K562 (cell line): ENCODE results near the gene ACTG2. TPM values are rescaled to one million over a fixed set of nuclear protein-coding genes. Genes with fewer than 3 reads are reported as not detected.

ENCODE experiments used
- ATAC-seq: fragments of 200-7000 bp; cut with Tn5 transposase; 3 replicates; pipeline ENCODE4 v1.9.1; 2020; ENCODE audit warnings: moderate library complexity
- BruUV-seq: library from RNA; stranded (reverse); fragments of 400-500 nt; replicated peaks from 2 replicates; lab custom pipeline; 2021; lab: Mats Ljungman, UMichigan
- CTCF ChIA-PET: fragments of 300-600 bp; formaldehyde crosslinking; extraction: SDS; loops from one replicate; lab custom pipeline; 2021; ENCODE audit warnings: low intra/inter-chr PET ratio; lab: Yijun Ruan, JAX
- POLR2A ChIA-PET: fragments of 300-600, 350-650 bp; sonication (Branson Sonifier 250); formaldehyde crosslinking; extraction: SDS; loops from one replicate; lab custom pipeline; 2021; ENCODE audit warnings: antibody characterized with exemption, inconsistent platforms; lab: Yijun Ruan, JAX
- DNase-seq, 4 experiments: peaks; one replicate each; pipeline versions ENCODE4 v3.0.0 to v3.0.0-alpha.2; 2011 to 2018; ENCODE audit warnings: low spot score in 3 of 4, mixed read lengths in 3 of 4; ENCODE audit errors: extremely low read depth in 1 of 4
- FAIRE-seq: peaks from 2 replicates; lab custom pipeline; 2011; peaks lifted over from hg19 to GRCh38; lab: Jason Lieb, UNC
- H2AFZ ChIP-seq: 2 replicates; pipeline ENCODE4 v1.6.0; 2011; ENCODE audit warnings: low read depth, low read length, control low read depth, inconsistent platforms
- H3K27ac ChIP-seq: fragments of 200-600 bp; 3 replicates; pipeline ENCODE4 v1.8.0; 2011; ENCODE audit warnings: low read depth, mild to moderate bottlenecking, control low read depth, inconsistent platforms, low read length, moderate library complexity, mixed read lengths; ENCODE audit errors: extremely low read depth
- H3K27me3 ChIP-seq, 2 experiments: fragments of 300-600 bp in 1 of 2; 2 replicates in 1 of 2; 3 replicates in 1 of 2; pipeline versions ENCODE4 v1.6.0 to v1.8.0; 2011; ENCODE audit warnings: inconsistent platforms in 2 of 2, low read length in 2 of 2, mild to moderate bottlenecking in 1 of 2, mixed read lengths in 1 of 2, moderate library complexity in 1 of 2; ENCODE audit not compliant: control insufficient read depth in 2 of 2, insufficient read depth in 2 of 2
- H3K36me3 ChIP-seq: fragments of 300-600 bp; 3 replicates; pipeline ENCODE4 v1.8.0; 2011; ENCODE audit warnings: mild to moderate bottlenecking, low read length, inconsistent platforms; ENCODE audit not compliant: control insufficient read depth, insufficient read depth
- H3K4me1 ChIP-seq, 2 experiments: fragments of 200-600 bp in 1 of 2; replicated peaks in 1 of 2; 2 replicates in 1 of 2; 3 replicates in 1 of 2; pipeline versions ENCODE4 v1.5.1 to v1.8.0; 2011; ENCODE audit warnings: inconsistent platforms in 2 of 2, low read length in 2 of 2, mild to moderate bottlenecking in 1 of 2, mixed read lengths in 1 of 2, moderate library complexity in 1 of 2; ENCODE audit not compliant: control insufficient read depth in 2 of 2, insufficient read depth in 2 of 2
- H3K4me2 ChIP-seq: 2 replicates; pipeline ENCODE4 v1.6.1; 2011; ENCODE audit warnings: low read length, control low read depth, inconsistent platforms, mixed read lengths; ENCODE audit not compliant: insufficient read depth
- H3K4me3 ChIP-seq: fragments of 200-600 bp; sonication (generic), shearing (Covaris generic); 2 replicates; pipeline ENCODE4 v1.5.1; 2016; ENCODE audit warnings: control low read depth, inconsistent platforms
- H3K79me2 ChIP-seq: fragments of 200-600 bp; 3 replicates; pipeline ENCODE4 v1.8.0; 2011; ENCODE audit warnings: low read length, inconsistent platforms; ENCODE audit not compliant: control insufficient read depth, insufficient read depth
- H3K9ac ChIP-seq, 2 experiments: 2 replicates each; pipeline versions ENCODE4 v1.6.0 to v1.6.1; 2011; ENCODE audit warnings: low read depth in 2 of 2, low read length in 2 of 2, control low read depth in 1 of 2, inconsistent platforms in 1 of 2, mild to moderate bottlenecking in 1 of 2, mixed read lengths in 1 of 2; ENCODE audit not compliant: insufficient read depth in 1 of 2
- H3K9me1 ChIP-seq: one replicate; pipeline ENCODE4 v1.6.0; 2011; ENCODE audit warnings: inconsistent platforms, mild to moderate bottlenecking, low read length, moderate library complexity; ENCODE audit not compliant: control insufficient read depth, insufficient read depth
- H3K9me3 ChIP-seq: replicated peaks from 2 replicates; pipeline ENCODE4 v1.5.1; 2011; ENCODE audit warnings: low read depth, low read length, inconsistent platforms; ENCODE audit not compliant: control insufficient read depth, insufficient read depth
- H4K20me1 ChIP-seq: replicated peaks from 2 replicates; pipeline ENCODE4 v1.6.1; 2011; ENCODE audit warnings: low read length, inconsistent platforms, mixed read lengths; ENCODE audit not compliant: control insufficient read depth, insufficient read depth
- CBX2 ChIP-seq: fragments of 200-600 bp; sonication (generic); IDR thresholded peaks from one replicate; pipeline ENCODE4 v1.6.1; 2012; ENCODE audit warnings: mild to moderate bottlenecking, low read length, inconsistent platforms; ENCODE audit not compliant: insufficient read depth, poor library complexity, severe bottlenecking
- CBX8 ChIP-seq: fragments of 200-600 bp; sonication (generic); IDR thresholded peaks from 2 replicates; pipeline ENCODE4 v1.6.1; 2012; ENCODE audit warnings: borderline replicate concordance, mixed run types, low read depth, mild to moderate bottlenecking, moderate library complexity, mixed read lengths, low read length, control low read depth, inconsistent platforms; ENCODE audit not compliant: poor library complexity, severe bottlenecking; ENCODE audit errors: extremely low read depth
- DNMT1 ChIP-seq: fragments of 450-650 bp; IDR thresholded peaks from 2 replicates; pipeline ENCODE4 v1.6.1; 2016; ENCODE audit warnings: antibody characterized with exemption, mild to moderate bottlenecking
- GTF2B ChIP-seq: IDR thresholded peaks from 2 replicates; pipeline ENCODE4 v1.6.1; 2011; ENCODE audit not compliant: insufficient read length; ENCODE audit errors: extremely low read depth
- GTF2F1 ChIP-seq: IDR thresholded peaks from 2 replicates; pipeline ENCODE4 v1.6.1; 2011; ENCODE audit warnings: low read depth, low read length, improper control_type of control experiment
- MXI1 ChIP-seq: IDR thresholded peaks from 2 replicates; pipeline ENCODE4 v1.6.1; 2011; ENCODE audit warnings: low read depth, mild to moderate bottlenecking, improper control_type of control experiment, low read length
- RHOXF2B ChIP-seq: fragments of 250-450 bp; sonication (Bioruptor Pico); conservative IDR thresholded peaks from 2 replicates; pipeline ENCODE4 v1.5.1; 2021
- STAT5B ChIP-seq: fragments of 250-450 bp; sonication (Bioruptor Pico); IDR thresholded peaks from 2 replicates; pipeline ENCODE4 v1.8.0; 2021; ENCODE audit warnings: mild to moderate bottlenecking, inconsistent platforms
- SUPT5H ChIP-seq: fragments of 450-650 bp; IDR thresholded peaks from 2 replicates; pipeline ENCODE4 v1.6.1; 2016
- ZBTB43 ChIP-seq: sonication (generic); formaldehyde crosslinking; IDR thresholded peaks from 2 replicates; pipeline ENCODE4 v1.8.0; 2023; ENCODE audit warnings: mild to moderate bottlenecking, missing genetic modification reagents
- ZC3H4 ChIP-seq: sonication (generic); formaldehyde crosslinking; IDR thresholded peaks from 2 replicates; pipeline ENCODE4 v1.9.0; 2021; ENCODE audit warnings: missing genetic modification reagents, borderline replicate concordance
- ZFX ChIP-seq: sonication (generic); formaldehyde crosslinking; IDR thresholded peaks from 2 replicates; pipeline ENCODE4 v1.8.0; 2022; ENCODE audit warnings: mild to moderate bottlenecking, missing genetic modification reagents, moderate library complexity
- ZKSCAN8 ChIP-seq: fragments of 200-800 bp; sonication (Bioruptor generic); IDR thresholded peaks from 2 replicates; pipeline ENCODE4 v1.6.1; 2016; ENCODE audit warnings: missing genetic modification characterization, missing compliant biosample characterization
- ZNF584 ChIP-seq: fragments of 200-800 bp; sonication (Bioruptor generic); IDR thresholded peaks from 2 replicates; pipeline ENCODE4 v1.6.1; 2016; ENCODE audit warnings: low read depth, mild to moderate bottlenecking, missing genetic modification characterization, missing compliant biosample characterization
- ZNF668 ChIP-seq: fragments of 250-450 bp; sonication (Bioruptor Pico); IDR thresholded peaks from 2 replicates; pipeline ENCODE4 v1.8.0; 2022; ENCODE audit warnings: mild to moderate bottlenecking, inconsistent platforms
- ZNF699 ChIP-seq: fragments of 250-450 bp; sonication (Bioruptor Pico); IDR thresholded peaks from 2 replicates; pipeline ENCODE4 v1.8.0; 2021; ENCODE audit warnings: mild to moderate bottlenecking, moderate library complexity; ENCODE audit not compliant: insufficient replicate concordance
- WGBS: fragments of 100-300 bp; shearing (Covaris generic); methylation state at CpG from one replicate; pipeline ENCODE4 v1.1.6; 2016; ENCODE audit warnings: low coverage, mixed read lengths; ENCODE audit not compliant: insufficient coverage; ENCODE audit errors: missing lambda C conversion rate; 5-methylcytosine and 5-hydroxymethylcytosine counted together
- in situ Hi-C: fragments of 300-500 bp; cut with MboI; formaldehyde crosslinking; loops from 4 replicates; pipeline ENCODE4 v1.15.0; 2018; ENCODE audit warnings: inconsistent platforms, mixed read lengths
- intact Hi-C: fragments of 100-400 bp; cut with micrococcal nuclease; formaldehyde crosslinking; loops from 2 replicates; pipeline ENCODE4 v1.14.2; 2022
- polyA plus RNA-seq, 8 experiments: library from polyadenylated mRNA; depleted of rRNA in 4 of 8; stranded (reverse) in 5 of 8; unstranded in 3 of 8; fragments of >200 nt; fragmentation: Nextera tagmentation in 2 of 8; fragmentation: Illumina TruSeq in 1 of 8; extraction: Ambion mirVana in 2 of 8; extraction: Trizol in 1 of 8; gene quantifications; 2 replicates each; pipeline versions ENCODE4 v1.2.1 to v1.2.3, GENCODE V29; 2011 to 2014; ENCODE audit warnings: inconsistent platforms in 1 of 8, missing spikeins in 1 of 8
- total RNA-seq, 7 experiments: library from RNA; depleted of rRNA in 6 of 7; stranded (reverse); fragments of >200 nt in 6 of 7; fragmentation: Illumina TruSeq in 2 of 7; extraction: Trizol in 2 of 7; gene quantifications; 2 replicates each; pipeline versions ENCODE4 v1.2.1 to v1.2.3, GENCODE V29; 2011 to 2021; ENCODE audit warnings: low replicate concordance in 1 of 7

Gene ACTG2
- total and polyA plus RNA-seq, 9 of the 15 experiments (the other 6 are each of a cell fraction or from before 2014, with no cell fraction given): 0.06 to 0.60 TPM; not detected in 7

- BruUV-seq: no TSS peak
- Histone ChIP-seq H3K4me3 (no peak overlapping the region), H3K27ac (no peak overlapping the region), H3K79me2 (peaks cover 28% of the 10 kb centered on the region; the same call in 2 of the 3 replicates), H2AFZ (no peak overlapping the region), H3K4me1 (no peaks in the 10 kb centered on the region; a peak in 1 of 5 replicates), H3K9ac (no peak overlapping the region), H3K36me3 (peaks cover 94% of the 10 kb centered on the region), H3K27me3 (no peaks in the 10 kb centered on the region), H3K9me1 (no peaks in the 10 kb centered on the region), H3K9me3 (no peaks in the 10 kb centered on the region), H4K20me1 (no peaks in the 10 kb centered on the region), H3K4me2 (no peak overlapping the region)
- intact Hi-C loops (no loop called here), in situ Hi-C loops (no loop called here)
- no peak for ATAC-seq
- POLR2A ChIA-PET: interaction anchor here (1.0 kb wide), 1 partner anchor 8 kb away, joined by 3 read pairs; no protein-coding TSS in a partner anchor
- DNase-seq: no peak
- FAIRE-seq: no peak
- CTCF ChIA-PET: no interaction called here
- no peak for TF ChIP-seq RHOXF2B (CRISPR knock-in tag)
- no peak for TF ChIP-seq ZKSCAN8
- TF ChIP-seq SUPT5H: no peak
- no peak for TF ChIP-seq ZNF584 (CRISPR knock-in tag)
- TF ChIP-seq CBX2: no peak
- TF ChIP-seq ZBTB43 (CRISPR knock-in tag): no peak
- no peak for TF ChIP-seq DNMT1
- no peak for TF ChIP-seq ZNF668 (CRISPR knock-in tag)
- no peak for TF ChIP-seq GTF2F1
- no peak for TF ChIP-seq ZC3H4 (CRISPR knock-in tag)
- no peak for TF ChIP-seq ZFX (CRISPR knock-in tag)
- no peak for TF ChIP-seq GTF2B
- TF ChIP-seq MXI1: no peak
- TF ChIP-seq ZNF699 (CRISPR knock-in tag): no peak
- no peak for TF ChIP-seq STAT5B (CRISPR knock-in tag)
- TF ChIP-seq CBX8: no peak
- 86% methylated on average over 5 of the region's 5 CpGs for WGBS
Observed at GRCh38 chr2:73947412-73948018, 54.7 kb downstream of the ACTG2 start.
